K562 (cell line): ENCODE results near the gene ACP4. TPM values are rescaled to one million over a fixed set of nuclear protein-coding genes. Genes with fewer than 3 reads are reported as not detected.

Experiments
- BCOR ChIP-seq: fragments of 450-650 bp; IDR thresholded peaks from 2 replicates; pipeline ENCODE4 v1.6.1; 2016
- GABPB1 ChIP-seq: sonication (generic); formaldehyde crosslinking; IDR thresholded peaks from 2 replicates; pipeline ENCODE4 v1.8.0; 2022; ENCODE audit warnings: mild to moderate bottlenecking, missing genetic modification reagents
- polyA plus RNA-seq, 8 experiments: library from polyadenylated mRNA; depleted of rRNA in 4 of 8; stranded (reverse) in 5 of 8; unstranded in 3 of 8; fragments of >200 nt; fragmentation: Nextera tagmentation in 2 of 8; fragmentation: Illumina TruSeq in 1 of 8; extraction: Ambion mirVana in 2 of 8; extraction: Trizol in 1 of 8; gene quantifications; 2 replicates each; pipeline versions ENCODE4 v1.2.1 to v1.2.3, GENCODE V29; 2011 to 2014; ENCODE audit warnings: inconsistent platforms in 1 of 8, missing spikeins in 1 of 8
- total RNA-seq, 7 experiments: library from RNA; depleted of rRNA in 6 of 7; stranded (reverse); fragments of >200 nt in 6 of 7; fragmentation: Illumina TruSeq in 2 of 7; extraction: Trizol in 2 of 7; gene quantifications; 2 replicates each; pipeline versions ENCODE4 v1.2.1 to v1.2.3, GENCODE V29; 2011 to 2021; ENCODE audit warnings: low replicate concordance in 1 of 7
- TF ChIP-seq, protein P1 (sequence below): fragments of 450-650 bp; IDR thresholded peaks from 2 replicates; pipeline ENCODE4 v1.6.1; 2016; ENCODE audit warnings: antibody characterized with exemption
- TF ChIP-seq, protein P2 (sequence below): fragments of 450-650 bp; IDR thresholded peaks from 2 replicates; pipeline ENCODE4 v1.6.1; 2016
- TF ChIP-seq, protein P3 (sequence below): fragments of 450-650 bp; formaldehyde crosslinking; conservative IDR thresholded peaks from 2 replicates; pipeline ENCODE4 v1.4.0; 2022; ENCODE audit warnings: mild to moderate bottlenecking, missing genetic modification characterization

Gene ACP4
- total and polyA plus RNA-seq, 9 of the 15 experiments (the other 6 are each of a cell fraction or from before 2014, with no cell fraction given) = not detected

DNA sequence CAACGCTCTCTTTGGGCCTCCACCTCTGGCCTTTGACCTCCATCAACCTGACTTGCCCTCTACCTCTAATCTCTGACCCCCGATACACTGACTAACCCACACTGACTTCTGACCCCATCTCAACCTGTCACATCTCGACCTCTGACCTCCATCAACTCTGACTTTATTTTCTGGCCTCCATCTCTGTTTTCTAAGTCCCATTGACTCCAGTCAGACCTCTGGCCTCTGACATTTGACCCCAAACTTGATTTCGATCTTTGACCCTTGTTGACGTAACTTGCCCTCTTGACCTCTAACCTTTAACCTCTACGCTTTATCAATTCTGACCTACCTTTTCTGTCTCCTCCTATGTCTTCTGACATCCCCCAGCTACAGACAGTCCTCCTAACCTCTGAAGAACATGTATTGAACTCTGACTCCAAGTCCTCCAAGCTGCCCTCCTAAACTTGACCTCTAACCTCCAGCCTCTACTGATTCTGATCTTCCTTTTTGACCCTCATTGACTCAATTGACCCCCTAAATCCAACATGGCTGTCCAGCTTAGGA lies 780 bp downstream of the ACP4 start (continued):
- TF ChIP-seq, protein P1, sequence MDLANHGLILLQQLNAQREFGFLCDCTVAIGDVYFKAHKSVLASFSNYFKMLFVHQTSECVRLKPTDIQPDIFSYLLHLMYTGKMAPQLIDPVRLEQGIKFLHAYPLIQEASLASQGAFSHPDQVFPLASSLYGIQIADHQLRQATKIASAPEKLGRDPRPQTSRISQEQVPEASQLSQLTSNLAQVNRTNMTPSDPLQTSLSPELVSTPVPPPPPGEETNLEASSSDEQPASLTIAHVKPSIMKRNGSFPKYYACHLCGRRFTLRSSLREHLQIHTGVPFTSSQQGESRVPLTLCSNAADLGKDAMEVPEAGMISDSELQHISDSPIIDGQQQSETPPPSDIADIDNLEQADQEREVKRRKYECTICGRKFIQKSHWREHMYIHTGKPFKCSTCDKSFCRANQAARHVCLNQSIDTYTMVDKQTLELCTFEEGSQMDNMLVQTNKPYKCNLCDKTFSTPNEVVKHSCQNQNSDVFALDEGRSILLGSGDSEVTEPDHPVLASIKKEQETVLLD = peak; percentile 22; the same call in 1 of the 2 replicates
- TF ChIP-seq BCOR (0 out of 2 replicates have a peak, but pooled peaks have one; percentile 8), GABPB1 (CRISPR knock-in tag) (peak; percentile 60)
- TF ChIP-seq, protein P2, sequence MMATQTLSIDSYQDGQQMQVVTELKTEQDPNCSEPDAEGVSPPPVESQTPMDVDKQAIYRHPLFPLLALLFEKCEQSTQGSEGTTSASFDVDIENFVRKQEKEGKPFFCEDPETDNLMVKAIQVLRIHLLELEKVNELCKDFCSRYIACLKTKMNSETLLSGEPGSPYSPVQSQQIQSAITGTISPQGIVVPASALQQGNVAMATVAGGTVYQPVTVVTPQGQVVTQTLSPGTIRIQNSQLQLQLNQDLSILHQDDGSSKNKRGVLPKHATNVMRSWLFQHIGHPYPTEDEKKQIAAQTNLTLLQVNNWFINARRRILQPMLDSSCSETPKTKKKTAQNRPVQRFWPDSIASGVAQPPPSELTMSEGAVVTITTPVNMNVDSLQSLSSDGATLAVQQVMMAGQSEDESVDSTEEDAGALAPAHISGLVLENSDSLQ = 0 out of 2 replicates have a peak, but pooled peaks have one; percentile 12
- TF ChIP-seq, protein P3, sequence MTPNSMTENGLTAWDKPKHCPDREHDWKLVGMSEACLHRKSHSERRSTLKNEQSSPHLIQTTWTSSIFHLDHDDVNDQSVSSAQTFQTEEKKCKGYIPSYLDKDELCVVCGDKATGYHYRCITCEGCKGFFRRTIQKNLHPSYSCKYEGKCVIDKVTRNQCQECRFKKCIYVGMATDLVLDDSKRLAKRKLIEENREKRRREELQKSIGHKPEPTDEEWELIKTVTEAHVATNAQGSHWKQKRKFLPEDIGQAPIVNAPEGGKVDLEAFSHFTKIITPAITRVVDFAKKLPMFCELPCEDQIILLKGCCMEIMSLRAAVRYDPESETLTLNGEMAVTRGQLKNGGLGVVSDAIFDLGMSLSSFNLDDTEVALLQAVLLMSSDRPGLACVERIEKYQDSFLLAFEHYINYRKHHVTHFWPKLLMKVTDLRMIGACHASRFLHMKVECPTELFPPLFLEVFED = 0 out of 2 replicates have a peak, but pooled peaks have one; percentile 52
